ENCODE data around the gene SRXN1.

Gene SRXN1

DNA sequence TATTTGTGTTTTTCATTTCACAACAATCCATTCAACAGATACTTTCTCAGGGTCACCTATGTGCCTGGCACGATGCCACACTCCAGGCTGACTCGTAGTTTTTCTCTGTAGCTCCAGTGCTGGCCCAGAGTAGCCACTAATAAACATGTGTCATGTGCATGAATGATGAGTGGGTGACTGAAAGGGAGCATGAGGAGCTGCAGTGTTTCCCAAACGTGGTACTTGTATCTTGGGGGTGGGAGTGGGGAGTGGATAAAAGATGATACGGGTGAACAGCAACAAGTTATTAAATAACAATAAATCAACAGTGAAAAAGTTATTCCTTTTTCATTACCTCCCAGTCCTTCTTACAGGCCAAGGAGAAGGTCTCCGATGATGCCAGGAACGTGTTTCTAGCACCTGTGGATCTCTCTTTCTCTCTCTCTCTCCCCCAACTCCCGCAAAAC lies 17.1 kb downstream of the SRXN1 start:
- DNase-seq (ENCODE audit: low read depth in 2 of 2), result no peak

DNA sequence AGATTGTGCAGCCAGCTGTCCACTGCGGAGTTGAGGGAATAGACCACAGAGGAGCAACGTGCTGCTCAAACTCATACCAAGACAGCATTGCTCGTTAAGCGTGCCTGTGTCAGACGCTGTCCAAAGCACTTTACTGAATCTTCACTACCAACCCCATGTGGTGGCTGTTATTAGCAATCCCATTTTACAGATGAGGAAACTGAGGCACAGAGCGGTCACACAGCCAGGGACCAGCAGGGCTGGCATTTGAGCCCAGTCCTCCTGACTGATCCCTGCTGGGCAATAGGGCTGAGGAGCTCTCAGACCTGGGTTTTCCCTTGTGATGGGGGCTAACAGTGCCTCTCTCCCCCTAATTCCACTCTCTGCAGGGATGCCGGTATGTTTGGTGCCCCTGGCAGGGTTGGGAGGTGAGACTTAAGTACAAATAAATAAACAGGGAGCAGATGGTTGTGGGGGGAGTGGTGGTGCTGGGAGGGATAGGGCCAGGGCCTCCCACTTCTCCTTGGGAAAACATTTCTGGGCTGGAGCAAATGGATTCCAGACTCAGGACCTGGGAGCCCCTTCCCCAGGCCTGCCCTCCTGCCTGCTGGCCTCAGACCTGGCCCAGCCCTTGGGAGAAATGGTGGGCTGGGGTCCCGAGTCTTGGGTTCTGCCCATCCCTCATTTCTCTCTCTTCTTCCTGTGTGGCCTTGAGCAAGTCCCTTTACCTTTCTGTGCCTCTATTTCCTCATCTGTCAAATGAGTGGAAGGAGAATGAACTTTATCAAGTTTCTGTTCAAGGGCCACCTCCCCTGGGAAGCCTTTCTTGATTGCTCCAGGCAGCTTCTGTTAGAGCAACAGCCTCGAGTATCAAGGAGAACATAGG lies 17.7 kb downstream of the SRXN1 start:
- no peak for DNase-seq (ENCODE audit: low read depth in 2 of 2)

DNA sequence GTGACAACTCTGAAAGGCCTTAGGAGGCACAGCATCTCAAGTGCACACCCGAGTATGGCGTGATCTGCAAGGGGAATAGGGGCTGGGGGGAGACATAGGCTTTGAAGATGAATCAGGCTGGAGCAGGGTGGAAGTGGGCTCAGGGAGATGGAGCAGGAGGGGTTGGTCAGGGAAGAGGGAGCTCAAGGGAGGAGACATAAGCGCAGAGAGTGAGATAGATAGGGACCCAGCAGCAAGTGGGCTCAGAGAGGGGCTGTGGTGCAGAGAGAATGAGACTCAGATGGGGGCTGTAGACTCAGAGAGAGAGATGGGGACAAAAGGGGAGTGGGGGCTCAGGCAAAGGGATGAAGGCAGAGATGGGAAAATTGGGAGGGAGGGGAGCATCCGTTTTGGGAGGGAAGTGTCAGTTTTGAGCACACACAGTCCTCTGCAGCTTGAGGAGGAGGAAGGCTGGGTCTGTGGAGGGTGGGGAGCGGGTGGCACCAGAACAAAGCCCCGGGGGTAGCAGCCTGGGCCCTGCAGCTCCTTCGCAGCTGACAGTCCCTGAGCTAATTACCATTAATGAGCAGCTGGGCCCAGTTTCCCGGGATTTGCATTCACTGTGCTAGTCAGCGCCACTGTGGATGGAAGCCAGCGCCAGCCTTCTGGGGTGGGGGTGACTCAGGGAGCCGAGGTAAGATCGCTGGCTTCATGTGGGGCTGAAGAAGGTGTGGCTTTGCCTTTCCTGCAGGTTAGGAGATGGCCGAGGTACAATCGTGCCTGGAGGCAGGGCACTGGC lies 18.7 kb downstream of the SRXN1 start:
- no peak for DNase-seq (ENCODE audit: low read depth in 2 of 2)

DNA sequence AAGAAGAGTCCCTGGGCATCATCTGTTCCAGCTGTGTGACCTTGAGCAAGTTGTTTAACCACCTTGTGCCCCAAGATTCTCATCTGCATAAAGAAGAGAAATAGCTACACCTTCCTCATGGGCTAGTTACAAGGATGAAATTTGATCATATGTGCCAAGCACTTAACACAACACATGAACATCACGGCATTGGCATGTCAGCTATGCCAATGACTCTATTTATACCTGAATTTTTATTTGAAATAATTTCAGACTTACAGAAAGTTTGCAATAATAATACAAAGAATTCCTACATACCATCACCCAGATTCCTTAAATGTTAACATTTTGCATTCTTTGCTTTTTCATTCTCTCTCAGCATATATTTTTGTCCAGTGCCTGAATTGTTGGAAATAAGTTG lies 21.9 kb downstream of the SRXN1 start:
- no peak for DNase-seq (ENCODE audit: low read depth in 2 of 2)

DNA sequence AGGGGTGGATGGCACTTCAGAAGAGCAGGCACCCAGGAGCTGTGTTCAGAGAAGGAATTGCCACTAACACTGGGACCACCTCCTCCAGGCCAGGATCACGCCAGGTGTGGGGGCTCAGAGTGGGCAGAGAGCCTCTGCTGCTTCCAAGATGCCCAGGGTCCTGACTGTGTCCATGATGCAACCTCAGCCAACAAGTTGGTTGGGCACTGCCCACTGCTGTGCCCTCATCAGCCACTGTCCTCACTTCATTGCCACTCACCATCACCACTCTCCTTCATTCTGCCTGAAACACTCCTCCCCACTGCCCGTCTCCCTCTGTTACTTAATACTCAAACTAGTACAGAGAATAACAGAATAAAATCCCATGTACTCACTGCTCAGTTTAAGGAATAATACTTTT lies 26.4 kb downstream of the SRXN1 start:
- no peak for DNase-seq (ENCODE audit: low read depth in 2 of 2)

DNA sequence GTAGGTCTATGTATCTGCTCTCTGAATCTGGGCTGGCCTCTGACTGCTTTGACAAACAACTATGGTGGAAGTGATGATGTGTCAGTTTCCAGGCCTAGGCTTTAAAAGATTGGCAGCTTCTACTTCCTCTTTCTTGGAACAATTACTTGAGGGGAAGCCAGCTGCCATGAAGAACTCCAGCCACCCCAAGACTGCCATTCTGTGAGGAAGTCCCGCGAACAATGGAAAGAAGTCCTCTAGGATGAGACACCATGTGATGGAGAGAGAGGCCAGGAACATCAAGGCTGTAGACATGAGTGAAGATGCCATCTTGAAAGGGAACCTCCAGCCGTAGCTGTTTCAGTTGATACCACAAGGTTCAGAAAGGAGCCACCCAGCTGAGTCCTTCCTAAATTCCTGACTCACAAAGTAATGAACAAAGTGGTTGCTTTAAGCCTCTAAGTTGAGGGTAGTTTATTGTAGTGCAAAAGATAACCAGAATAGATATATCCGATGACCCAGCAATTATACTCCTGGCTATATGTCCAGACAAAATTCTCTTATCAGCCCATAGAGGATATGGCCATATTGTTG lies 27.6 kb downstream of the SRXN1 start:
- no peak for DNase-seq (ENCODE audit: low read depth in 2 of 2)

DNA sequence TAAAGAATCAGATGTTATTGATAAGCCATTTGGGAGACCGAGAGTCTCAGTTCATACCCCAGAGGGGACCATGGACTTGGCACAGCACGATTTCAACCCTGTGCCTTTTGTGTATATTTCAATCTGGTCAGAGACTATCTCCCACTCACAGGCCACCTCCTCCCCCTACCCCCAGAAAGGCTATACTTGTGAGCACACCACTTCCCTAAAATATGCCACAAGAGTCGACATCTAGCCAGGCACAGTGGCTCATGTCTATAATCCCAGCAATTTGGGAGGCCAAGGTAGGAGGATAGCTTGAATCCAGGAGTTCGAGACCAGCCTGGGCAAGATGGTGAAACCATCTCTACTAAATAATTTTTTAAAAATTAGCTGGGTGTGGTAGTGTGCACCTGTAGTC lies 29.3 kb downstream of the SRXN1 start:
- no peak for DNase-seq (ENCODE audit: low read depth in 2 of 2)

DNA sequence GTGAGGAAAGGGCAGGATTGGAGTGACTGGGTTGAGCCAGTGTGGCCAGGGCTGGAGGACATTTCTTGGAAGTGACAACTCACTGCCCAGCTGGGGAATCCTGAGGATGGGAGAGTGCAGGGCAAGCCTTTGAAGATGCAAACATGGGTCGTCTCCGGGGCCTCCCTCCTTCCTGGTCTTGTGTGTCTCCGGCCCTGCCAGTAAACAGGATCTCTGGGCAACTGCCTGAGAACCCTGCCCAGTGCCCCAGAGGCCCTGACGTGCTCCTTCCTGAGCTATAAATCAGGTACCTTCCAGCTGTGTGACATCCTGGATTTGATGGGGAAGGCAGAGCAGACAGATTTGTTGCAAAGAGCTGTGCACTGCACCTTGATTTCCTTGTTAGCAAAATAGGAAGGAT lies 30.0 kb downstream of the SRXN1 start:
- DNase-seq (ENCODE audit: low read depth in 2 of 2), result no peak

DNA sequence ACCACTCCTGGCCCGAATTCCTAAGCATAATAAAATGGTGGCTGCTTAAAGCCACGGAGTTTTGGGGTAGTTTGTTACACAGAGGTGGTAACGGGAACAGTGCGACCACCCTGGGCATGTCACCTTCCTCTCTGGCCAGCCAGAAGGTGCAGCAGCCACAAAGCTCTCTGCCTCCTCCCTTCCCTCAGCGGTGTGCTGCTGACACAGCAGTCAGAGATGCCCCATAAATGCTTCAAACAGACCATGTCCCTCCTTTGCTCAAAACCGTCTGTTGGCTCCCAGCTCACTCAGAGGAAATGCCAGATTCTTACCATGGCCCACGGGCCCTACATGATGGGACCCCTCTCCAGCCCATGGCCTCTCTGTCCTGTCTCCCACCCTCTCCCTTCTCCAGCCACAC lies 30.8 kb downstream of the SRXN1 start:
- no peak for DNase-seq (ENCODE audit: low read depth in 2 of 2)

DNA sequence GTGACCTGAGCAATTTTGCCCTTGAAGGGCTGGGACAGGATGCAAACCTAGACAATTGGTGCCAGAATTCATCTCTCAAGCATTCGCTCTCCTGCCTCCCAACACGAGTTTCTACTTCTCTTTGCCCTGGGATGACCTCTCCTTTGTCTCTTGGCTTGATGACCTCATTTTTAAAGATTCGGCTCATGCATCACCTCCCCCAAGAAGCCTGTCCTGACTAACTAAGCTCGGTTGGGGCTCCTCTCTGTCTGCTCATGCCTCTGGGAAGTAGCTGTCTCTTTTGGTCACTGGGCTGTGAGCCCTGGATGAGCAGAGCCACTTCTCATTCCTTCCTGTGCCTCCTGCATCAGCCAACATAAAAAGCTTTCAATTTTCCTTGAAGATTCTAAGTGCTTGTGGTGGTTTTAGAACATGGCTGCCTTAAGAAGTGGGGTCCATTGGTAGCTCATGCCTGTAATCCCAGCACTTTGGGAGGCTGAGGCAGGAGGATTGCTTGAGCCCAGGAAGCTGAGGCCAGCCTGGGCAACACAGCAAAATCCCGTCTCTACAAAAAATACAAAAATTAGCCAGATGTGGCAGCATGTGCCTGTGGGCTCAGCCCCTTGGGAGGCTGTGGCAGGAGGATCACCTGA lies 31.8 kb downstream of the SRXN1 start:
- DNase-seq (ENCODE audit: low read depth in 2 of 2), result no peak

DNA sequence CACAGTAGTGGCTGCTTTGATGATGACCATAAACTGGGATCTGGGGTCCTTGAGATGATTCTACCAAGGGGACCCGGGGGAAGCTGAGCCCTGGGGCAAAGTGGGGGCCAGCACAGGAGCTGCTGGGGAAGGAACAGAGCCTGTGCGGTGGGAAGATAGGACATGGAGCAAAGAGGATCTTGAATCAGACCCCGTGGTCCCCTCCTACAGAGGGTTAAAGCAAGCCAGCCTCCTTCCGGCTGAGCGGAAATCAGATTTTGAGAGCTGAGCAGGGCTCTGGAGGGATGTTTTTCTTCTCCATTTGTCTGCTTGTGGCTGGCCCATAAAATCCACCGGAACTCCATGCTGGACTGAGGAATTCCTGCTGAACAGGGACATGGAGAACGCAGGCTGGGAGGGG lies 32.8 kb downstream of the SRXN1 start:
- DNase-seq (ENCODE audit: low read depth in 2 of 2), result no peak

DNA sequence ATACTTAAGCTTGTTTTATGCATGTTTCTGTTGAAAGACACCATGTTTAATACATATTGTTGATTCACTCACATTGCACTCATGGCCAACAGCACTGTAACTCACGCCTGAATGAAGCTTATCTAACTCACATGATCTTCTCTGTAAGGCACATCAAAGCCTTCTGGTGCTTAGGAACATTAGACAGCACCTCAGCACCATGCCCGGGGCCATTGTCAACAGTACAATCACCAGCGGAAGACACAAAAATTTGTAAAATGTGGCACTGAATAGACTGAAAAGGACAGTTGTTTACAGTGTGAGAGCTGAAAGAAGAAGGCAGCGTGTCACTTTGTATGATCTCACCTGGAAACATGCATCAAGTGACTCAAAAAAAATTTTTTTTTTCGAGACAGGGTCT lies 34.0 kb downstream of the SRXN1 start:
- no peak for DNase-seq (ENCODE audit: low read depth in 2 of 2)

DNA sequence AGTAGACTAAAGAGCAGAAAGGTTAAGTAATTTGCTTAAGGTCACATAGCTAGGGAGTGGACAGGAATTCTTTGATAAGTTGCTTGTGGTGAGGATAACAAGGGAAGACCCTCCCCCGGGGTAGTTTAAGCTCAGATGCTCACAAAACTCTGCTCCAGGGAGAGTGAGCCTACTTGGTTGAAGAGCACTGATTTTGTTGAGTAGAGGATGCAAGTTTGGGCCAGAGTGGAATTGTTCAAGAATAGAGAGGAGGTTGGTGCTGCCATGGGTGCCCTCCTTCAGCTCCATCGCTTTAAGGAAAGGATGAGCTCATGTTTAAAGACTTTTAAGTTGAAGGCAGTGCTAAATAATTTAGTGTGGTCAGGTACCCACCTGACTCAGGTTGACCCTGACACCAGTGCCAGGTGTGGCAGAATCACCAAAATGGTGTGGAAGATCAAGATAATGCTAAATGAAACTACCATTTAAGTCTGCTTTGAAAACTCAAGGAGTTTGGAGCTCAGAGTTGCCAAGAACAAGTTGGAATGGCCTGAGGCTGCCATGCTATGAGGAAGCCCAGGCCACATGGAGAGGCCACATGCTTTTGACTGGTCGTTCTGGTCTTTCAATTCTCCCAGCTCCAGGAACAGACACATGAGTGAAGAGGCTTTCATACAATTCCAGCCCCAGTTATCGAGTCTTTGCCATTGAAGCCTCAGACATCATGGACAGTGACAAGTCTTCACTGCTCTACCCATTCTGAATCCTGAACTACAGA lies 34.9 kb downstream of the SRXN1 start:
- DNase-seq (ENCODE audit: low read depth in 2 of 2), result no peak

DNA sequence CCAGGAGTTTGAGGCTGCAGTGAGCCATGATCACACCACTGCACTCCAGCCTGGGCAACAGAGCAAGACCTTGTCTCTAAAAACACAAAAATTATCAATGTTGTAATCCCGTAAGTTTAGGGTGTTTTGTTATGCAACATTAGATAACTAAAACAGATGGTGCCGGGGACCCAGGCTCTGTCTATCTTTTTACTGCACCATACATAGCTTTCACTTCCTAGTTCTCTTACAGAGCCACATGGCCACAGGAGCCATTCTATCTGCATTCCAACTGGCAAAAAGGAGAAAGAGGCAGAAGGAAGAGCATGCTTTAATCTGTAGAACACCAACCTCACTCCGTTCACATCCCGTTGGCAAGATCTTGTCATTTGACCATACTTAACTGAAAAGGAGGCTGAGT lies 37.5 kb downstream of the SRXN1 start:
- DNase-seq (ENCODE audit: low read depth in 2 of 2), result no peak

DNA sequence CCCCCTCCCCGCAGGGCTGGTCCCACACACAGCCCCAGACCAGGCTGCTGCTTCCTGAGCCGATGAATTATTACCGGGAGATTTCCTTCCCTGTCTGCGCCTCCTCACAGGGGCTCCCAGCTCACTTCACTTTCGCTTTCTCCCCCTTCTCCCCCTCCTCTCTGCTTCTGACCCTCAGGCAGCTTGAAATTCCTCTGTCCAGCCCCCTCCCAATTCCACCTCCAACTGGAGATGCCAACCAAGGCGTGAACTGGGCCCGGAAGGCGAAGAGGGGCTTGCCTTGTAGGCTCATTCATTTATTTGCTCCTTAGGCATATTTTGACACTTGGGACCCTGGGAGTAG lies 41.2 kb downstream of the SRXN1 start:
- no peak for DNase-seq (ENCODE audit: low read depth in 2 of 2)

DNA sequence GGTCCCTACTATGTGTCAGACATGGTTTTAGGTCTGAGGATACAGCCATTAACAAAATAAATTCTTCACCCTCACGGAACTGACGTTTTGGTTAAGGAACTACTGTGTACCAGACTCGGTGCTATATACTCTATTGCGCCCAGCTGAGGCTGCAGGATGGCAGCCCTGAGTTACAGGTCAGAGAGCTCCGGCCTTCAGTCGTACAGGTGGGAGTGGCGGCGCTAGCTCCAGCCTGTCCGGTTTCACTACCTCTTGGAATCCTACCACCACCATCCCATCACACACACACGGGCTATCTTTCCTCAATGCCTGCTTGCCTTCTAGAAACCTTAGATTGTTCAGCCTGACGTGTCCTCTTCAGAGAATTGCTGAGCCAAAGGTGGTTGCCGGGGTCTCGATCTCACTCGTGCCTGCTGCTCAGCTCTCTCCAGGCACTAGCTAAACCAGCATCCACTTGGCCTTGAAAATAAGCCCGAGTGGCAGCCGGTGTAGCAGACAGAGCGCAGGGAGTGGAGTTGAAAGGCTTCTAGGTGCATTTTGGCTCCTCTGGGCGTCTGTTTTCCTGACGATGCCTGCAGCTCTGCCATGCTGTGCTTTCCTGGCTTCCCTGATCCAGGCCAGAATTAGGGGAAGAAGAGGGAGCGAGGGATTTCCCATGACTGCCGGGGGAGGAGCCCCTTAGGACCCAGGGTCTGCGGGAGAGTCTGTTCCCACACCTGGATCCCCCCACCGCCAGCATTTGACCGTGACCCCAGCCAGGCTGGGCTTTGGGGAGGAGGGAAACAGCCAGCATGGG lies 41.8 kb downstream of the SRXN1 start:
- no peak for DNase-seq (ENCODE audit: low read depth in 2 of 2)

DNA sequence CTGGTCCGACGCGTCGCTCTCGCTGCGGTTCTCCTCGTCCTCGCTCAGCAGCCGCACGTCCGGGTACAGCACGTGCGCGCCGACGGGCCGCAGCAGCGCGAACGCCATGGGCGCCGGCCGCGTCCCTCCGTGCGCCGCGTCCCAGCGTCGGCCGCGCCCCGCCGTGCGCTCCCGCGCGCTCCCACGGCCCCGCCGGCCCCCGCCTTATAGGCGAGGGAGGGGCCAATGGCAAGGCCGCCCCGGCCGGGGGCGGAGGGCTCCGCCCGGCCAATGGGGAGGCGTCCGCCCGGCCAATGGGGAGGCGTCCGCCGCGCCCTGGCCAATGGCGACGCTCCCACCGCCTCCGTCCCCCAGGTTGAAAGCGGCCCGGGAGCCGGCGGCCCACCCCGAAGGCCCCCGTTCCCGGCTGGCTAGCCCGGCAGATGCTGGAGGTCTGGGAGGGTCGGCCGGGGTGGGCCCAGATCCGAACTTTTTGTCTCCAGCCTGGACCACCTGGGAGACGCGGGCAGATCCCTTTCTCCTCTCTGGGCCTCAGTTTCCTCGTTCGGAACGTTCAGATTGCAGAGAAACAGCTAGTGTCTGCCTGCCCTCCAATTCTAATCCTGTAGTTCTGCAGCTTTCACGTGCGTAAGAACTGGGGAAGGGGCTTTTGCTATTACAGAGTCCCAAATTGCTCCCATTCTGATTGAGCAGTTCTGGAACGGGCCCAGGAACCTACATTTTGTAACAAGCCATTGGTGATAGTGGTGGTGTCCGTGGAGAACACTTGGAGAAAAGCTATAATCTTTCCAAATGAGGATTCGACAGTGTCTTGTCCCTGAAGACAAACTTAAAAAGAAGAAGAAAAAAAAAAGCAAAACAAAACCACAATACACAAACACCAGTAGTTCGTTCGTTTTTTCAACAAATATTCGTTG lies 42.6 kb downstream of the SRXN1 start, which contains the start of gene TCF15:
Gene TCF15 (minus strand): TSS at position 180 of the 917 bp plus-strand sequence. CDS start 72 bp downstream, at position 108.
- DNase-seq (ENCODE audit: low read depth in 2 of 2), result no peak

DNA sequence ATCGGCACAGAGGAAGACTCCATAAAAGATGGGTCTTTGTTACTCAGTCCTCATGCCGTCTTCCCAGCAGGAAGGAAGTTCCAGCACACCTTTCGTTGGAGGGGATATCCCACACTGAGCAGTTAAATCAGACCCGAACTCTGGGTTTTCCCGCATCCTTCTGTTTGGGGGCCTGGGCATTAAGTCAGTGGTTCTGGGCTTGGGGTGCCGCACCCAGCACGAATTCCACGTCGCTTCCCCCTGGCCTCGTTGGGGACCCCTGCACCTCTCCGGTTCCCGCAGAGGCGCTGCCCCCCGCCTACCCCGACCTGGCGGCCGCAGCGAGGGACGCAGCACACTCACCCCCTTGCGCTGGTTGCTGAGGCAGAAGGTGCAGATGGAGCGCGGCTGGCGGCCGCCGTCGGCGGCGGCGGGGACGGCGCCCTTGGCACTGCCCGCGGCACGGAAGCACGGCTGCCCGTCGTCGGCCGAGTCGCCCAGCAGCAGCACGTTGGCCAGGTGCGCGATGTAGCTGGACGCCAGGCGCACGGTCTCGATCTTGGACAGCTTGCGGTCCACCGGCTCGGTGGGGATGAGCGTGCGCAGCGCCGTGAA lies 43.5 kb downstream of the SRXN1 start:
- no peak for DNase-seq (ENCODE audit: low read depth in 2 of 2)

DNA sequence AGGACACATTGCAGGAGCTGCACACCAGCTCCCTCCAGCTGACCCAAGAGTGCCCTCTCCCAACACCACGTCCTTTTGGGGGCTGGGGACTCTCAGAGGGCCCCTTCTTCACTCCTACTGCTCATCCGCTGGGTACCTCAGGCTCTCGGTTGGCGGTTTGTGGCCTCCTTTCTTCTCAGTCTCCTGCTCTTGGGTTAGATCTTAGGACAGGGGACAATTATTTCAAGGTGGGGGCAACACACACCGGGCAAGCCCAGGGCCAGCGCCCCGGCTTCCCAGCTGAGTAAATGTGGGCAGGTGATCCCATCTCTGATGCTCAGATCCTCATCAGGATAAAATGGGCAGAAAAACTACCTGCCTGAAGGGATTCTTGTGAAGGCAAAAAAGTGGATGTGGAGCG lies 44.0 kb downstream of the SRXN1 start:
- DNase-seq (ENCODE audit: low read depth in 2 of 2), result no peak

Measured in fibroblast of skin of left biceps (primary cell).